K562 (cell line): ENCODE data around the gene OTUD1. TPM values are rescaled to one million over a fixed set of nuclear protein-coding genes. Genes with fewer than 3 reads are reported as not detected.

Experiments
- ATAC-seq: fragments of 200-7000 bp; cut with Tn5 transposase; 3 replicates; pipeline ENCODE4 v1.9.1; 2020; ENCODE audit warnings: moderate library complexity
- BruUV-seq: library from RNA; stranded (reverse); fragments of 400-500 nt; replicated peaks from 2 replicates; lab custom pipeline; 2021; lab: Mats Ljungman, UMichigan
- CTCF ChIA-PET: fragments of 300-600 bp; formaldehyde crosslinking; extraction: SDS; loops from one replicate; lab custom pipeline; 2021; ENCODE audit warnings: low intra/inter-chr PET ratio; lab: Yijun Ruan, JAX
- POLR2A ChIA-PET: fragments of 300-600, 350-650 bp; sonication (Branson Sonifier 250); formaldehyde crosslinking; extraction: SDS; loops from one replicate; lab custom pipeline; 2021; ENCODE audit warnings: antibody characterized with exemption, inconsistent platforms; lab: Yijun Ruan, JAX
- DNase-seq, 4 experiments: peaks; one replicate each; pipeline versions ENCODE4 v3.0.0 to v3.0.0-alpha.2; 2011 to 2018; ENCODE audit warnings: low spot score in 3 of 4, mixed read lengths in 3 of 4; ENCODE audit errors: extremely low read depth in 1 of 4
- FAIRE-seq: peaks from 2 replicates; lab custom pipeline; 2011; peaks lifted over from hg19 to GRCh38; lab: Jason Lieb, UNC
- H2AFZ ChIP-seq: 2 replicates; pipeline ENCODE4 v1.6.0; 2011; ENCODE audit warnings: low read depth, low read length, control low read depth, inconsistent platforms
- H3K27ac ChIP-seq: fragments of 200-600 bp; 3 replicates; pipeline ENCODE4 v1.8.0; 2011; ENCODE audit warnings: low read depth, mild to moderate bottlenecking, control low read depth, inconsistent platforms, low read length, moderate library complexity, mixed read lengths; ENCODE audit errors: extremely low read depth
- H3K27me3 ChIP-seq, 2 experiments: fragments of 300-600 bp in 1 of 2; 2 replicates in 1 of 2; 3 replicates in 1 of 2; pipeline versions ENCODE4 v1.6.0 to v1.8.0; 2011; ENCODE audit warnings: inconsistent platforms in 2 of 2, low read length in 2 of 2, mild to moderate bottlenecking in 1 of 2, mixed read lengths in 1 of 2, moderate library complexity in 1 of 2; ENCODE audit not compliant: control insufficient read depth in 2 of 2, insufficient read depth in 2 of 2
- H3K36me3 ChIP-seq: fragments of 300-600 bp; 3 replicates; pipeline ENCODE4 v1.8.0; 2011; ENCODE audit warnings: mild to moderate bottlenecking, low read length, inconsistent platforms; ENCODE audit not compliant: control insufficient read depth, insufficient read depth
- H3K4me1 ChIP-seq, 2 experiments: fragments of 200-600 bp in 1 of 2; replicated peaks in 1 of 2; 2 replicates in 1 of 2; 3 replicates in 1 of 2; pipeline versions ENCODE4 v1.5.1 to v1.8.0; 2011; ENCODE audit warnings: inconsistent platforms in 2 of 2, low read length in 2 of 2, mild to moderate bottlenecking in 1 of 2, mixed read lengths in 1 of 2, moderate library complexity in 1 of 2; ENCODE audit not compliant: control insufficient read depth in 2 of 2, insufficient read depth in 2 of 2
- H3K4me2 ChIP-seq: 2 replicates; pipeline ENCODE4 v1.6.1; 2011; ENCODE audit warnings: low read length, control low read depth, inconsistent platforms, mixed read lengths; ENCODE audit not compliant: insufficient read depth
- H3K4me3 ChIP-seq: fragments of 200-600 bp; sonication (generic), shearing (Covaris generic); 2 replicates; pipeline ENCODE4 v1.5.1; 2016; ENCODE audit warnings: control low read depth, inconsistent platforms
- H3K79me2 ChIP-seq: fragments of 200-600 bp; 3 replicates; pipeline ENCODE4 v1.8.0; 2011; ENCODE audit warnings: low read length, inconsistent platforms; ENCODE audit not compliant: control insufficient read depth, insufficient read depth
- H3K9ac ChIP-seq, 2 experiments: 2 replicates each; pipeline versions ENCODE4 v1.6.0 to v1.6.1; 2011; ENCODE audit warnings: low read depth in 2 of 2, low read length in 2 of 2, control low read depth in 1 of 2, inconsistent platforms in 1 of 2, mild to moderate bottlenecking in 1 of 2, mixed read lengths in 1 of 2; ENCODE audit not compliant: insufficient read depth in 1 of 2
- H3K9me1 ChIP-seq: one replicate; pipeline ENCODE4 v1.6.0; 2011; ENCODE audit warnings: inconsistent platforms, mild to moderate bottlenecking, low read length, moderate library complexity; ENCODE audit not compliant: control insufficient read depth, insufficient read depth
- H3K9me3 ChIP-seq: replicated peaks from 2 replicates; pipeline ENCODE4 v1.5.1; 2011; ENCODE audit warnings: low read depth, low read length, inconsistent platforms; ENCODE audit not compliant: control insufficient read depth, insufficient read depth
- H4K20me1 ChIP-seq: replicated peaks from 2 replicates; pipeline ENCODE4 v1.6.1; 2011; ENCODE audit warnings: low read length, inconsistent platforms, mixed read lengths; ENCODE audit not compliant: control insufficient read depth, insufficient read depth
- CBFB ChIP-seq: sonication (generic); formaldehyde crosslinking; IDR thresholded peaks from 2 replicates; pipeline ENCODE4 v1.4.0; 2020; ENCODE audit warnings: mild to moderate bottlenecking, missing genetic modification reagents
- CXXC5 ChIP-seq: fragments of 250-450 bp; sonication (Bioruptor Pico); IDR thresholded peaks from 2 replicates; pipeline ENCODE4 v1.8.0; 2022; ENCODE audit warnings: inconsistent platforms, mild to moderate bottlenecking, moderate library complexity
- EHMT2 ChIP-seq: fragments of 450-650 bp; IDR thresholded peaks from 2 replicates; pipeline ENCODE4 v1.6.1; 2018; ENCODE audit warnings: antibody characterized with exemption
- HMG20B ChIP-seq: fragments of 250-450 bp; sonication (Bioruptor Pico); IDR thresholded peaks from 2 replicates; pipeline ENCODE4 v1.5.0; 2021; ENCODE audit warnings: mild to moderate bottlenecking
- HNRNPH1 ChIP-seq: fragments of 200-400 bp; formaldehyde crosslinking; optimal IDR thresholded peaks from 2 replicates; pipeline ENCODE3; 2017; ENCODE audit warnings: low read depth, mild to moderate bottlenecking, low read length, moderate library complexity
- L3MBTL2 ChIP-seq: fragments of 450-650 bp; IDR thresholded peaks from 2 replicates; pipeline ENCODE4 v1.6.1; 2016; ENCODE audit warnings: mild to moderate bottlenecking, moderate library complexity
- NFRKB ChIP-seq: fragments of 450-650 bp; IDR thresholded peaks from 2 replicates; pipeline ENCODE4 v1.6.1; 2016; ENCODE audit warnings: low read depth
- NR2C2 ChIP-seq, 2 experiments: fragments of 200-800 bp in 1 of 2; sonication (Bioruptor generic) in 1 of 2; sonication (generic) in 1 of 2; formaldehyde crosslinking in 1 of 2; IDR thresholded peaks; 2 replicates each; pipeline versions ENCODE4 v1.6.1 to v1.8.0; 2016 to 2022; ENCODE audit warnings: mild to moderate bottlenecking in 1 of 2, missing compliant biosample characterization in 1 of 2, missing genetic modification characterization in 1 of 2, missing genetic modification reagents in 1 of 2
- NUFIP1 ChIP-seq: fragments of 450-650 bp; IDR thresholded peaks from 2 replicates; pipeline ENCODE4 v1.6.1; 2018; ENCODE audit not compliant: partially characterized antibody
- RUNX1 ChIP-seq: sonication (generic); IDR thresholded peaks from 2 replicates; pipeline ENCODE4 v1.6.1; 2016; ENCODE audit warnings: antibody characterized with exemption, low read depth
- SIN3B ChIP-seq: fragments of 450-650 bp; IDR thresholded peaks from 2 replicates; pipeline ENCODE4 v1.6.1; 2017; ENCODE audit warnings: low read depth, mild to moderate bottlenecking, moderate library complexity
- TCF7 ChIP-seq: sonication (generic); IDR thresholded peaks from 2 replicates; pipeline ENCODE4 v1.6.1; 2016; ENCODE audit warnings: antibody characterized with exemption, borderline replicate concordance
- ZNF77 ChIP-seq: fragments of 250-450 bp; sonication (Bioruptor Pico); IDR thresholded peaks from 2 replicates; pipeline ENCODE4 v1.5.0; 2020
- ZNF780A ChIP-seq: fragments of 250-450 bp; sonication (Bioruptor Pico); IDR thresholded peaks from 2 replicates; pipeline ENCODE4 v1.5.0; 2021; ENCODE audit warnings: mild to moderate bottlenecking
- ZNF830 ChIP-seq: fragments of 250-450 bp; sonication (Bioruptor Pico); IDR thresholded peaks from 2 replicates; pipeline ENCODE4 v1.5.0; 2021; ENCODE audit warnings: mild to moderate bottlenecking
- WGBS: fragments of 100-300 bp; shearing (Covaris generic); methylation state at CpG from one replicate; pipeline ENCODE4 v1.1.6; 2016; ENCODE audit warnings: low coverage, mixed read lengths; ENCODE audit not compliant: insufficient coverage; ENCODE audit errors: missing lambda C conversion rate; 5-methylcytosine and 5-hydroxymethylcytosine counted together
- in situ Hi-C: fragments of 300-500 bp; cut with MboI; formaldehyde crosslinking; loops from 4 replicates; pipeline ENCODE4 v1.15.0; 2018; ENCODE audit warnings: inconsistent platforms, mixed read lengths
- intact Hi-C: fragments of 100-400 bp; cut with micrococcal nuclease; formaldehyde crosslinking; loops from 2 replicates; pipeline ENCODE4 v1.14.2; 2022
- polyA plus RNA-seq, 8 experiments: library from polyadenylated mRNA; depleted of rRNA in 4 of 8; stranded (reverse) in 5 of 8; unstranded in 3 of 8; fragments of >200 nt; fragmentation: Nextera tagmentation in 2 of 8; fragmentation: Illumina TruSeq in 1 of 8; extraction: Ambion mirVana in 2 of 8; extraction: Trizol in 1 of 8; gene quantifications; 2 replicates each; pipeline versions ENCODE4 v1.2.1 to v1.2.3, GENCODE V29; 2011 to 2014; ENCODE audit warnings: inconsistent platforms in 1 of 8, missing spikeins in 1 of 8
- total RNA-seq, 7 experiments: library from RNA; depleted of rRNA in 6 of 7; stranded (reverse); fragments of >200 nt in 6 of 7; fragmentation: Illumina TruSeq in 2 of 7; extraction: Trizol in 2 of 7; gene quantifications; 2 replicates each; pipeline versions ENCODE4 v1.2.1 to v1.2.3, GENCODE V29; 2011 to 2021; ENCODE audit warnings: low replicate concordance in 1 of 7
- TF ChIP-seq, protein P1 (sequence below), 2 experiments: IDR thresholded peaks in 1 of 2; conservative IDR thresholded peaks in 1 of 2; 2 replicates each; pipeline ENCODE4 v1.6.1; 2016; ENCODE audit warnings: low read depth in 2 of 2, mild to moderate bottlenecking in 1 of 2, missing compliant biosample characterization in 1 of 2, missing genetic modification characterization in 1 of 2, moderate library complexity in 1 of 2
- TF ChIP-seq, protein P2 (sequence below): fragments of 450-650 bp; IDR thresholded peaks from 2 replicates; pipeline ENCODE4 v1.6.1; 2017; ENCODE audit warnings: mild to moderate bottlenecking, moderate library complexity

Gene OTUD1
- total and polyA plus RNA-seq, 9 of the 15 experiments (the other 6 are each of a cell fraction or from before 2014, with no cell fraction given), result 0.29 to 2.0 (median 0.49) TPM

DNA sequence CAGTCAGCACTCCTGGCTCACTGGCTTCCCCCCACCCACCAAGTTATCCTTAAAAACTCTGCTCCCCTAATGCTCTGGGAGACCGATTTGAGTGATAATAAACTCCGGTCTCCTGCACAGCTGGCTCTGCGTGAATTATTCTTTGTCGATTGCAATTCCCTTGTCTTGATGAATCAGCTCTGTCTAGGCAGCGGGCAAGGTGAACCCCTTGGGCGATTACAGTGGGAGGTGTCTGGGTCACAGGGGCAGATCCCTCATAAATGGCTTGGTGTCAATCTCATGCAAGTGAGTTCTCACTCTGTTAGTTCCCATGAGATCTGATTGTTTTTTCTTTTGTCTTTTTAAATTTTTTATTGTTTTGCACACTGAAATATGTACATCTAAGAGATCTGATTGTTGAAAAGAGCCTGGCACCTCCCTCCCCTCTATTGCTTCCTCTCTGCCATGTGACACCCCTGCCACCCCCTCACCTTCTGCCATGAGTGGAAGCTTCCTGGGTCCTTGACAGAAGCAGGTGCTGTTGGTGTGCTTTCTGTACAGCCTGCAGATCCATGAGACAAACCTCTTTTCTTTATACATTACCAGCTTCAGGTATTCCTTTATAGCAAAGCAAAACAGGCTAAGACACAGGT lies 20.5 kb downstream of the OTUD1 start (continued):
- TF ChIP-seq, protein P1, sequence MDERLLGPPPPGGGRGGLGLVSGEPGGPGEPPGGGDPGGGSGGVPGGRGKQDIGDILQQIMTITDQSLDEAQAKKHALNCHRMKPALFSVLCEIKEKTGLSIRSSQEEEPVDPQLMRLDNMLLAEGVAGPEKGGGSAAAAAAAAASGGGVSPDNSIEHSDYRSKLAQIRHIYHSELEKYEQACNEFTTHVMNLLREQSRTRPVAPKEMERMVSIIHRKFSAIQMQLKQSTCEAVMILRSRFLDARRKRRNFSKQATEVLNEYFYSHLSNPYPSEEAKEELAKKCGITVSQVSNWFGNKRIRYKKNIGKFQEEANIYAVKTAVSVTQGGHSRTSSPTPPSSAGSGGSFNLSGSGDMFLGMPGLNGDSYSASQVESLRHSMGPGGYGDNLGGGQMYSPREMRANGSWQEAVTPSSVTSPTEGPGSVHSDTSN (CRISPR knock-in tag; IDR thresholded peaks at IDR 0.05; ENCODE audit: low read depth), result no peak
- TF ChIP-seq, protein P1 (tag; conservative IDR thresholded peaks at IDR 0.05; ENCODE audit: low read depth), result no peak
- TF ChIP-seq, protein P2, sequence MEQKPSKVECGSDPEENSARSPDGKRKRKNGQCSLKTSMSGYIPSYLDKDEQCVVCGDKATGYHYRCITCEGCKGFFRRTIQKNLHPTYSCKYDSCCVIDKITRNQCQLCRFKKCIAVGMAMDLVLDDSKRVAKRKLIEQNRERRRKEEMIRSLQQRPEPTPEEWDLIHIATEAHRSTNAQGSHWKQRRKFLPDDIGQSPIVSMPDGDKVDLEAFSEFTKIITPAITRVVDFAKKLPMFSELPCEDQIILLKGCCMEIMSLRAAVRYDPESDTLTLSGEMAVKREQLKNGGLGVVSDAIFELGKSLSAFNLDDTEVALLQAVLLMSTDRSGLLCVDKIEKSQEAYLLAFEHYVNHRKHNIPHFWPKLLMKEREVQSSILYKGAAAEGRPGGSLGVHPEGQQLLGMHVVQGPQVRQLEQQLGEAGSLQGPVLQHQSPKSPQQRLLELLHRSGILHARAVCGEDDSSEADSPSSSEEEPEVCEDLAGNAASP, result no peak

DNA sequence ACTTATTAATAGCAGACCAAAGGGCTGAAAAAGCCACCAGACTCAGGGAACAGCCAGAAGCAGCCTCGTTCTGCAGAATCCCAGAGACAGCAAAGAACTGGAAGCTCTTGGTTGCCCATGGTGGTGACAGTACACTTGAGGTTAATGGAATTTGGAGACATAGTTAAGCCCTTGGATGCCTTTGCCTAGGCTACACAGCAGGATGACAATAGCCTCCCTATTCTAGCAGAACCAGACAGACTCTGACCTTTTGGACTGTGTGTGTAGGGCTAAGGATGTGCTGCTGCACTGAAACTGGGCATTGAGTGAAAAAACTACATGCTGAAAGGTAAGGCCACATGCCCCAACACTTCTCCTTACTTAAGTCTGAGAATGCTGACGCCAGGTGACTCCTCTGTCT lies 22.7 kb downstream of the OTUD1 start:
- Histone ChIP-seq H4K20me1 (no peaks in the 10 kb centered on the region), H3K4me2 (no peak overlapping the region), H3K27me3 (no peaks in the 10 kb centered on the region), H3K4me3 (no peak overlapping the region), H3K9me1 (no peaks in the 10 kb centered on the region), H3K27ac (no peak overlapping the region), H3K4me1 (no peaks in the 10 kb centered on the region), H2AFZ (no peak overlapping the region), H3K9ac (no peak overlapping the region), H3K9me3 (no peaks in the 10 kb centered on the region), H3K79me2 (no peaks in the 10 kb centered on the region), H3K36me3 (no peaks in the 10 kb centered on the region)
- ChIA-PET POLR2A (interaction anchor here (1.0 kb wide), 1 partner anchor 9 kb away, joined by 3 read pairs; no protein-coding TSS in a partner anchor), CTCF (no interaction called here)
- ATAC-seq (no peak), FAIRE-seq (no peak), DNase-seq (no peak)
- TF ChIP-seq ZNF780A (CRISPR knock-in tag) (no peak), ZNF830 (CRISPR knock-in tag) (no peak), NUFIP1 (no peak), ZNF77 (CRISPR knock-in tag) (no peak), HNRNPH1 (no peak), NFRKB (no peak), SIN3B (no peak), HMG20B (CRISPR knock-in tag) (no peak), EHMT2 (no peak), L3MBTL2 (no peak), TCF7 (no peak), CXXC5 (CRISPR knock-in tag) (no peak), NR2C2 (CRISPR knock-in tag; IDR thresholded peaks at IDR 0.05) (no peak), NR2C2 (tag; IDR thresholded peaks at IDR 0.05) (no peak), RUNX1 (no peak), CBFB (CRISPR knock-in tag) (no peak)
- 0% methylated on average over 2 of the region's 2 CpGs for WGBS
- in situ Hi-C loops (no loop called here), intact Hi-C loops (no loop called here)
- BruUV-seq, result no TSS peak
